Panc1 (cell line): ENCODE results near the gene OR6B2. TPM values are rescaled to one million over a fixed set of nuclear protein-coding genes. Genes with fewer than 3 reads are reported as not detected.

Experiments used
- ATAC-seq: fragments of 200-7000 bp; cut with Tn5 transposase; 2 replicates; pipeline ENCODE4 v1.9.1; 2020; ENCODE audit warnings: mild to moderate bottlenecking, moderate library complexity
- BruUV-seq: library from RNA; stranded (reverse); fragments of 400-500 nt; replicated peaks from 2 replicates; lab custom pipeline; 2021; lab: Mats Ljungman, UMichigan
- CTCF ChIA-PET: fragments of 300-600 bp; sonication (Branson Sonifier 250); formaldehyde crosslinking; loops from one replicate; lab custom pipeline; 2022; ENCODE audit warnings: antibody characterized with exemption; lab: Charles Lee
- POLR2A ChIA-PET: fragments of 300-600 bp; sonication (Branson Sonifier 250); formaldehyde crosslinking; loops from one replicate; lab custom pipeline; 2022; ENCODE audit warnings: antibody characterized with exemption; lab: Charles Lee
- DNase-seq: peaks from one replicate; pipeline ENCODE4 v3.0.0-alpha.2; 2010; ENCODE audit warnings: low read depth, low spot score
- H3K27ac ChIP-seq: 2 replicates; pipeline ENCODE4 v1.5.1; 2011; ENCODE audit warnings: mild to moderate bottlenecking, low read length, inconsistent platforms
- H3K27me3 ChIP-seq: fragments of 200-500 bp; sonication (Bioruptor generic); 2 replicates; pipeline ENCODE4 v1.6.0; 2014; ENCODE audit warnings: low read length, inconsistent platforms; ENCODE audit not compliant: control insufficient read depth, insufficient read depth
- H3K36me3 ChIP-seq: fragments of 200-500 bp; sonication (Bioruptor generic); 2 replicates; pipeline ENCODE4 v1.5.1; 2014; ENCODE audit warnings: inconsistent platforms, mild to moderate bottlenecking, low read length, moderate library complexity; ENCODE audit not compliant: control insufficient read depth, insufficient read depth
- H3K4me1 ChIP-seq: 2 replicates; pipeline ENCODE4 v1.5.1; 2011; ENCODE audit warnings: inconsistent platforms, mild to moderate bottlenecking, low read length, moderate library complexity; ENCODE audit not compliant: control insufficient read depth, insufficient read depth
- H3K4me3 ChIP-seq, 2 experiments: 2 replicates each; pipeline ENCODE4 v1.5.1; 2011 to 2012; ENCODE audit warnings: low read depth in 2 of 2, low read length in 2 of 2, mild to moderate bottlenecking in 2 of 2, inconsistent platforms in 1 of 2, moderate library complexity in 1 of 2
- H3K9me3 ChIP-seq: fragments of 200-500 bp; sonication (Bioruptor generic); 2 replicates; pipeline ENCODE4 v1.5.1; 2014; ENCODE audit warnings: low read depth, mild to moderate bottlenecking, inconsistent platforms, low read length, moderate library complexity; ENCODE audit not compliant: control insufficient read depth, insufficient read depth
- POLR2AphosphoS5 ChIP-seq: IDR thresholded peaks from 2 replicates; pipeline ENCODE4 v1.6.1; 2012; ENCODE audit warnings: mild to moderate bottlenecking, low read depth, low read length, moderate library complexity
- SIN3A ChIP-seq: IDR thresholded peaks from 2 replicates; pipeline ENCODE4 v1.6.1; 2012; ENCODE audit warnings: low read depth, mild to moderate bottlenecking, low read length, moderate library complexity, borderline replicate concordance; ENCODE audit not compliant: insufficient read depth
- TCF7L2 ChIP-seq: IDR thresholded peaks from 2 replicates; pipeline ENCODE4 v1.6.1; 2011; ENCODE audit warnings: mild to moderate bottlenecking, low read depth, low read length, inconsistent platforms
- in situ Hi-C: cut with HindIII; loops from 2 replicates; pipeline ENCODE4 v1.10.0; 2016; ENCODE audit warnings: low sequenced_read_pairs, low pct_unique_long_range_greater_than_20kb
- intact Hi-C: fragments of 100-400 bp; cut with micrococcal nuclease; formaldehyde crosslinking; loops from one replicate; pipeline ENCODE4 v1.10.0; 2022; ENCODE audit not compliant: unreplicated experiment
- total RNA-seq: library from RNA; stranded (reverse); gene quantifications from one replicate; pipeline ENCODE4 v1.2.1, GENCODE V29; 2021; ENCODE audit not compliant: unreplicated experiment
- TF ChIP-seq, protein P1 (sequence below), 2 experiments: IDR thresholded peaks; 2 replicates each; pipeline ENCODE4 v1.6.1; 2011 to 2012; ENCODE audit warnings: low read depth in 2 of 2, control low read depth in 1 of 2, low read length in 1 of 2, mild to moderate bottlenecking in 1 of 2, moderate library complexity in 1 of 2; ENCODE audit not compliant: insufficient read depth in 1 of 2
- TF ChIP-seq, protein P2 (sequence below): fragments of 450-650 bp; IDR thresholded peaks from 2 replicates; pipeline ENCODE4 v1.5.1; 2017; ENCODE audit warnings: mild to moderate bottlenecking

Gene OR6B2
- total RNA-seq, 1 experiment from 2014 or later, result not detected

DNA sequence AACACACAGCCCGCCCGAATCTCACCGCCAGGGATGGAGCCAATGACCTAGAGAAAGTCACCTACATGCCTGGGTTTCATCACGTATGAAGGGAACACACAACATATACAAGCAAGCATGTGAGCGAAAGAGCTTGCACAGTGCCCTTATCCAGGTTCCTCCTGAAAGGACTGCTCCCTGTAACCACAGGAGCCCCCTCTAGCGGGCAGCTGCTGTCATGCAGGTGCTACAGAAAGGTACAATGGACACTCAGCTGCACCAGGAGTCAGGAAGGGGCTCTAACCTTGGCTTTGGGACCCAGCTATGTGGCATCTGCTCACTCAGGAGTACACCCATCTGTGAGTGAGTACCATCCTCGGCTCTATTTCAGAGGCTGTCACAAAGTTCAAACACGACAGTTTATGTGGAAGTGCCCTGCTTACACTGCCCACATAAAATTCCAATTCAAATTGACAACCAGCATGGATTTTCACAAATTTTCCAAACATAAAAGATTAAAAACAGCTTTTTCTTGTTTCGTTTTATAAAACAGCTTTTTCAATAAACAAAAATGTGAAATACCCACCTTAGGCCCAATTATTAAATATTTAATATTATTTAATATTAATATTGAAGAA is 8.6 kb downstream of the OR6B2 start:
- in situ Hi-C loops, result no loop called here
- CTCF ChIA-PET, result interaction anchor here (0.6 to 0.8 kb wide), 3 partner anchors 18 to 225 kb away, joined by 3 read pairs; no protein-coding TSS in a partner anchor
- DNase-seq, result peak; percentile 43
- BruUV-seq, result no TSS peak
- ATAC-seq, result peak; percentile 67
- Histone ChIP-seq H3K27me3 (no peaks in the 10 kb centered on the region), H3K9me3 (no peaks in the 10 kb centered on the region), H3K4me3 (no peak overlapping the region), H3K4me1 (peaks cover 16% of the 10 kb centered on the region), H3K36me3 (peaks cover 17% of the 10 kb centered on the region), H3K27ac (no peak overlapping the region)
- intact Hi-C loops, result no loop called here
- POLR2A ChIA-PET, result no interaction called here
- TF ChIP-seq, protein P1, sequence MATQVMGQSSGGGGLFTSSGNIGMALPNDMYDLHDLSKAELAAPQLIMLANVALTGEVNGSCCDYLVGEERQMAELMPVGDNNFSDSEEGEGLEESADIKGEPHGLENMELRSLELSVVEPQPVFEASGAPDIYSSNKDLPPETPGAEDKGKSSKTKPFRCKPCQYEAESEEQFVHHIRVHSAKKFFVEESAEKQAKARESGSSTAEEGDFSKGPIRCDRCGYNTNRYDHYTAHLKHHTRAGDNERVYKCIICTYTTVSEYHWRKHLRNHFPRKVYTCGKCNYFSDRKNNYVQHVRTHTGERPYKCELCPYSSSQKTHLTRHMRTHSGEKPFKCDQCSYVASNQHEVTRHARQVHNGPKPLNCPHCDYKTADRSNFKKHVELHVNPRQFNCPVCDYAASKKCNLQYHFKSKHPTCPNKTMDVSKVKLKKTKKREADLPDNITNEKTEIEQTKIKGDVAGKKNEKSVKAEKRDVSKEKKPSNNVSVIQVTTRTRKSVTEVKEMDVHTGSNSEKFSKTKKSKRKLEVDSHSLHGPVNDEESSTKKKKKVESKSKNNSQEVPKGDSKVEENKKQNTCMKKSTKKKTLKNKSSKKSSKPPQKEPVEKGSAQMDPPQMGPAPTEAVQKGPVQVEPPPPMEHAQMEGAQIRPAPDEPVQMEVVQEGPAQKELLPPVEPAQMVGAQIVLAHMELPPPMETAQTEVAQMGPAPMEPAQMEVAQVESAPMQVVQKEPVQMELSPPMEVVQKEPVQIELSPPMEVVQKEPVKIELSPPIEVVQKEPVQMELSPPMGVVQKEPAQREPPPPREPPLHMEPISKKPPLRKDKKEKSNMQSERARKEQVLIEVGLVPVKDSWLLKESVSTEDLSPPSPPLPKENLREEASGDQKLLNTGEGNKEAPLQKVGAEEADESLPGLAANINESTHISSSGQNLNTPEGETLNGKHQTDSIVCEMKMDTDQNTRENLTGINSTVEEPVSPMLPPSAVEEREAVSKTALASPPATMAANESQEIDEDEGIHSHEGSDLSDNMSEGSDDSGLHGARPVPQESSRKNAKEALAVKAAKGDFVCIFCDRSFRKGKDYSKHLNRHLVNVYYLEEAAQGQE (IDR thresholded peaks at IDR 0.05; ENCODE audit: insufficient read depth in 1 of 2, low read depth in 2 of 2, low read length in 1 of 2), result no peak
- TF ChIP-seq, protein P2, sequence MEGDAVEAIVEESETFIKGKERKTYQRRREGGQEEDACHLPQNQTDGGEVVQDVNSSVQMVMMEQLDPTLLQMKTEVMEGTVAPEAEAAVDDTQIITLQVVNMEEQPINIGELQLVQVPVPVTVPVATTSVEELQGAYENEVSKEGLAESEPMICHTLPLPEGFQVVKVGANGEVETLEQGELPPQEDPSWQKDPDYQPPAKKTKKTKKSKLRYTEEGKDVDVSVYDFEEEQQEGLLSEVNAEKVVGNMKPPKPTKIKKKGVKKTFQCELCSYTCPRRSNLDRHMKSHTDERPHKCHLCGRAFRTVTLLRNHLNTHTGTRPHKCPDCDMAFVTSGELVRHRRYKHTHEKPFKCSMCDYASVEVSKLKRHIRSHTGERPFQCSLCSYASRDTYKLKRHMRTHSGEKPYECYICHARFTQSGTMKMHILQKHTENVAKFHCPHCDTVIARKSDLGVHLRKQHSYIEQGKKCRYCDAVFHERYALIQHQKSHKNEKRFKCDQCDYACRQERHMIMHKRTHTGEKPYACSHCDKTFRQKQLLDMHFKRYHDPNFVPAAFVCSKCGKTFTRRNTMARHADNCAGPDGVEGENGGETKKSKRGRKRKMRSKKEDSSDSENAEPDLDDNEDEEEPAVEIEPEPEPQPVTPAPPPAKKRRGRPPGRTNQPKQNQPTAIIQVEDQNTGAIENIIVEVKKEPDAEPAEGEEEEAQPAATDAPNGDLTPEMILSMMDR, result peak; percentile 95

DNA sequence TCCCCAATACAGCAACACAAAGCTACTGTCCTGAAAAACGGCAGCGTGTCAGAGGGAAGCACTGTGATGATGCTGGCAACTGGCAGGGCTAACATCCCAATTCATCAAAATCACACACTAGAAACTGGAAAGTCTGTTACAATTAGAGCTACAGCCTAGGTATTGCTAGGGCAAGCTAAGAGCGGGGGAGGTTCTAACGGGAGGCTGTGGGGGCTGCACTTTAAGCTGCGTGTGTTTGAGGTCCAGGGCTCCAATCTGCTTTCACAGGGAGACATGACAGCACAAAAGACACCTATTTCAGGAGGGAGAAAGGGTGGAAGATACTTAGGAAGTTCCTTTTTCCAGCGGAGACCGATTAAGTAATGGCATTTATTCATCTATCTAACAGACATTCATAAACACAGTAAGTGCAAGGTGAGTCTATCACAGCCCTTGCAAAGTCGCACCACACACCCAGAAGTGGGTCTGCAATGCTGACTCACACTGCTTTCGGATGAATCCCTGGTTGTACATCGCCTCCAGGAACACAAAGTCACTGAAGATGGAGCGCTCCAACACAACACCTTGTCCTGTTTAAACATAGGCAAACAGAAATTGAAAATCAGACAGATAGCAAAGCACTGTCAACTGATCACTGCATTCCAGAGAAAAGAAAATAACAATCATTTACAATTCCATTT is 12.0 kb downstream of the OR6B2 start:
- in situ Hi-C loops, result no loop called here
- TF ChIP-seq POLR2AphosphoS5 (no peak), TCF7L2 (no peak), SIN3A (no peak)
- TF ChIP-seq, protein P1 (IDR thresholded peaks at IDR 0.05; ENCODE audit: insufficient read depth in 1 of 2, low read depth in 2 of 2, low read length in 1 of 2), result no peak
- TF ChIP-seq, protein P2, result no peak
- H3K27ac ChIP-seq, result no peak overlapping the region
- no TSS peak for BruUV-seq
- no peaks in the 10 kb centered on the region for H3K27me3 ChIP-seq
- POLR2A ChIA-PET, result interaction anchor here (0.5 kb wide), 1 partner anchor 81 kb away, joined by 4 read pairs; no protein-coding TSS in a partner anchor
- ATAC-seq, result no peak
- intact Hi-C loops, result no loop called here
- CTCF ChIA-PET, result no interaction called here
- H3K9me3 ChIP-seq, result no peaks in the 10 kb centered on the region
- peaks cover 3% of the 10 kb centered on the region; the same call in 1 of the 2 replicates for H3K4me1 ChIP-seq
- DNase-seq, result no peak
- H3K4me3 ChIP-seq, result no peak overlapping the region
- H3K36me3 ChIP-seq, result peaks cover 15% of the 10 kb centered on the region
